Sigmoid colon (tissue), 4 donors: ENCODE data around the gene PLGRKT.

Experiments used
- CTCF ChIP-seq, 4 experiments: fragments of 450-650 bp in 3 of 4; fragments of 200-600 bp in 1 of 4; IDR thresholded peaks; one replicate each; pipeline ENCODE4 v1.5.1; 2016 to 2019; ENCODE audit warnings: antibody characterized with exemption in 4 of 4, mild to moderate bottlenecking in 3 of 4, moderate library complexity in 2 of 4
- POLR2AphosphoS5 ChIP-seq, 4 donors: sonication (generic); formaldehyde crosslinking; IDR thresholded peaks; one replicate each; pipeline ENCODE4 v1.6.1; 2017; ENCODE audit warnings: antibody characterized with exemption in 4 of 4

- TF ChIP-seq CTCF (IDR thresholded peaks at IDR 0.05) (no peak), POLR2AphosphoS5 (IDR thresholded peaks at IDR 0.05) (no peak)
These were observed 32.4 kb upstream of the PLGRKT start for GRCh38 chr9:5470122-5470521.
